Tibial nerve (tissue), 4 donors: ENCODE data around the gene EML6. TPM values are rescaled to one million over a fixed set of nuclear protein-coding genes. Genes with fewer than 3 reads are reported as not detected.

Experiments used
- DNase-seq, 2 donors: peaks; one replicate each; pipeline ENCODE4 v3.0.0-alpha.2; 2019; ENCODE audit warnings: low spot score in 2 of 2
- H3K27ac ChIP-seq, 4 donors: fragments of 200-600 bp; sonication (generic) in 3 of 4; one replicate each; pipeline ENCODE4 v1.5.1; 2017 to 2019; ENCODE audit warnings: mild to moderate bottlenecking in 1 of 4
- H3K27me3 ChIP-seq, 2 donors: fragments of 200-600 bp; sonication (generic) in 1 of 2; one replicate each; pipeline versions ENCODE4 v1.5.1 to v1.6.0; 2017 to 2019
- H3K36me3 ChIP-seq, 3 donors: fragments of 200-600 bp; sonication (generic); one replicate each; pipeline ENCODE4 v1.5.1; 2018 to 2019
- H3K4me1 ChIP-seq, 4 donors: fragments of 200-600 bp; sonication (generic) in 3 of 4; one replicate each; pipeline ENCODE4 v1.5.1; 2017 to 2019
- H3K4me3 ChIP-seq, 4 donors: fragments of 200-600 bp; sonication (generic) in 3 of 4; one replicate each; pipeline ENCODE4 v1.5.1; 2017 to 2019; ENCODE audit warnings: mild to moderate bottlenecking in 1 of 4, moderate library complexity in 1 of 4
- H3K9me3 ChIP-seq, 4 donors: fragments of 200-600 bp; sonication (generic) in 3 of 4; one replicate each; pipeline ENCODE4 v1.5.1; 2017 to 2019
- CTCF ChIP-seq, 5 experiments: fragments of 200-600 bp in 3 of 5; fragments of 450-650 bp in 2 of 5; sonication (generic) in 3 of 5; IDR thresholded peaks; one replicate each; pipeline ENCODE4 v1.5.1; 2016 to 2019; ENCODE audit warnings: antibody characterized with exemption in 5 of 5, mild to moderate bottlenecking in 3 of 5, moderate library complexity in 2 of 5
- EP300 ChIP-seq, 2 donors: sonication (generic); formaldehyde crosslinking; IDR thresholded peaks; one replicate each; pipeline ENCODE4 v1.6.1; 2017; ENCODE audit warnings: antibody characterized with exemption in 2 of 2, mild to moderate bottlenecking in 1 of 2
- POLR2A ChIP-seq, 2 donors: fragments of 450-650 bp; IDR thresholded peaks; one replicate each; pipeline ENCODE4 v1.6.1; 2017; ENCODE audit warnings: antibody characterized with exemption in 2 of 2, mild to moderate bottlenecking in 2 of 2, moderate library complexity in 2 of 2
- WGBS, 2 donors: methylation state at CpG; one replicate each; pipeline ENCODE4 v1.1.5; 2018; 5-methylcytosine and 5-hydroxymethylcytosine counted together
- total RNA-seq, 4 donors: library from RNA; depleted of rRNA; stranded (reverse); fragments of >200 nt; gene quantifications; one replicate each; pipeline ENCODE4 v1.1.0, GENCODE V29; 2016

The EML6 gene
- total RNA-seq, 4 donors from 2014 or later: 0.60 to 18.0 (median 0.93) TPM

- no peak for DNase-seq
- H3K27me3 ChIP-seq: no peaks in the 10 kb centered on the region
- WGBS, 2 donors: 88 to 89% methylated on average over 6 of the region's 6 CpGs
- H3K36me3 ChIP-seq: no peaks in the 10 kb centered on the region
- TF ChIP-seq EP300 (IDR thresholded peaks at IDR 0.05) (no peak), CTCF (IDR thresholded peaks at IDR 0.05) (no peak), POLR2A (IDR thresholded peaks at IDR 0.05) (no peak)
- no peaks in the 10 kb centered on the region for H3K4me1 ChIP-seq
- no peak overlapping the region for H3K27ac ChIP-seq
- H3K9me3 ChIP-seq: no peaks in the 10 kb centered on the region
- H3K4me3 ChIP-seq: no peak overlapping the region
Observed at GRCh38 chr2:54908591-54908990, 185.1 kb downstream of the EML6 start.

GRCh38 chr2:54909001-54909400 lies 185.5 kb downstream of the EML6 start:
- H3K4me1 ChIP-seq: no peaks in the 10 kb centered on the region

GRCh38 chr2:54912305-54912704 lies 188.8 kb downstream of the EML6 start:
- DNase-seq: no peak
- H3K4me1 ChIP-seq: no peaks in the 10 kb centered on the region
- WGBS, 2 donors: 90 to 95% methylated on average over 4 of the region's 4 CpGs

More at GRCh38 chr2:54909001-54909400, 185.5 kb downstream of the EML6 start:
- Histone ChIP-seq H3K36me3 (no peaks in the 10 kb centered on the region), H3K9me3 (no peaks in the 10 kb centered on the region), H3K27me3 (no peaks in the 10 kb centered on the region), H3K27ac (no peak overlapping the region), H3K4me3 (no peak overlapping the region)
- WGBS, 2 donors: 82 to 83% methylated on average over 3 of the region's 3 CpGs
- TF ChIP-seq CTCF (IDR thresholded peaks at IDR 0.05) (no peak), POLR2A (IDR thresholded peaks at IDR 0.05) (no peak), EP300 (IDR thresholded peaks at IDR 0.05) (no peak)
- DNase-seq: no peak

DNA sequence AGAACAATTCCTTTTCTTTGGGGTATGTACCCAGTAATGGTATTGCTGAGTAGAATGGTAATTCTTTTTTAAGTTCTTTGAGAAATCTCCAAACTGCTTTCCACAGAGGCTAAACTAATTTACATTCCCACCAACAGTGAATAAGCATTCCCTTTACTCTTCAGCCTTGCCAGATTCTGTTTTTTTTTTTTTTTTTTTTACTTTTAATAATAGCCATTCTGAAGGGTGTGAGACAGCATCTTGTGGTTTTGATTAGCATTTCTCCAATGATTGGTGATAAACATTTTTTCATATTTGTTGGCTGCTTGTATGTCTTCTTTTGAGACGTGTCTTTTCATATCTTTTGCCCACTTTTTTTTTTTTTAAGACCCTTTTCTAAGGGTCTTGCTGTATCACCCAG lies 189.4 kb downstream of the EML6 start:
- no peaks in the 10 kb centered on the region for H3K9me3 ChIP-seq
- no peak overlapping the region for H3K4me3 ChIP-seq
- no peaks in the 10 kb centered on the region for H3K36me3 ChIP-seq
- no peak for TF ChIP-seq POLR2A (IDR thresholded peaks at IDR 0.05)
- no peak for TF ChIP-seq EP300 (IDR thresholded peaks at IDR 0.05)
- no peak for TF ChIP-seq CTCF (IDR thresholded peaks at IDR 0.05)
- no peak overlapping the region for H3K27ac ChIP-seq
- H3K27me3 ChIP-seq: no peaks in the 10 kb centered on the region
- no peak for DNase-seq
- no peaks in the 10 kb centered on the region for H3K4me1 ChIP-seq
- 69 to 76% methylated on average over 1 of the region's 1 CpG for WGBS, 2 donors

More at GRCh38 chr2:54912305-54912704, 188.8 kb downstream of the EML6 start:
- H3K9me3 ChIP-seq: no peaks in the 10 kb centered on the region
- H3K4me3 ChIP-seq: no peak overlapping the region
- no peaks in the 10 kb centered on the region for H3K27me3 ChIP-seq
- no peaks in the 10 kb centered on the region for H3K36me3 ChIP-seq
- no peak overlapping the region for H3K27ac ChIP-seq
- TF ChIP-seq CTCF (IDR thresholded peaks at IDR 0.05) (no peak), EP300 (IDR thresholded peaks at IDR 0.05) (no peak), POLR2A (IDR thresholded peaks at IDR 0.05) (no peak)

DNA sequence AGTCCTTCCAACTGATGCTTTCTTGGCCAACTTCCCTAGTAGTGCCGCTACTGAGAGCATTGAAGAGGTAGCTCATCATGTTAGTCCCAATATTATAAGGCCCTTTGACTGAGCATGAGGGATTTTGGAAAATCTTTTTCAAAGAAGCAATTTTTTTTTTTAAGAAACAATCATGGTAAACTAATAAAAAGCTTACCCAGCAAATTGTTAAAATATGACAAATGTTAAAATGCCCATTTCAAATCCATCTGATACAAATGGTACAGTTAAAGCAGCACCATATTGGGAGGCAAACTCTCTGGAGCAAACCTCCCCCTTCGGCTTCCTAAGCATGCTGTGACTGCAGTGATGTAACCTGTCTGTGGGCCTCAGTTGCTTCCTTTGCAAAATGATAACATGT lies 191.2 kb downstream of the EML6 start:
- H3K27me3 ChIP-seq: no peaks in the 10 kb centered on the region
- no peak overlapping the region for H3K27ac ChIP-seq
- no peaks in the 10 kb centered on the region for H3K9me3 ChIP-seq
- no peaks in the 10 kb centered on the region for H3K4me1 ChIP-seq
- H3K36me3 ChIP-seq: no peaks in the 10 kb centered on the region
- no peak overlapping the region for H3K4me3 ChIP-seq
- TF ChIP-seq CTCF (IDR thresholded peaks at IDR 0.05) (no peak), EP300 (IDR thresholded peaks at IDR 0.05) (no peak), POLR2A (IDR thresholded peaks at IDR 0.05) (no peak)
- WGBS, 2 donors: 90 to 97% methylated on average over 2 of the region's 2 CpGs
- no peak for DNase-seq
